Body of pancreas (tissue), 4 donors: ENCODE results near the gene ANP32B. TPM values are rescaled to one million over a fixed set of nuclear protein-coding genes. Genes with fewer than 3 reads are reported as not detected.
"Not testable (repeated sequence)": the region's sequence is repeated elsewhere in the genome, so short reads cannot be mapped to it uniquely, and the experiment has no call there.

Source experiments
- ATAC-seq: fragments of 150-250 bp; one replicate; pipeline ENCODE4 v1.9.1; 2016
- DNase-seq, 4 donors: peaks; one replicate each; pipeline ENCODE4 v3.0.0-alpha.2; 2019
- H3K27ac ChIP-seq, 4 donors: fragments of 200-600 bp; sonication (generic); 1 replicate in 3 of 4; 2 replicates in 1 of 4; pipeline versions ENCODE4 v1.5.1 to v1.6.1; 2016 to 2019; ENCODE audit warnings: mild to moderate bottlenecking in 1 of 4, mixed read lengths in 1 of 4, moderate library complexity in 1 of 4
- H3K27me3 ChIP-seq, 2 donors: fragments of 200-600 bp; sonication (generic); one replicate each; pipeline ENCODE4 v1.6.0; 2016; ENCODE audit warnings: mild to moderate bottlenecking in 1 of 2
- H3K36me3 ChIP-seq, 2 donors: fragments of 200-600 bp; sonication (generic); replicated peaks in 1 of 2; 2 replicates each; pipeline ENCODE4 v1.5.1; 2016; ENCODE audit warnings: low read depth in 2 of 2; ENCODE audit not compliant: insufficient read depth in 1 of 2
- H3K4me1 ChIP-seq: fragments of 200-600 bp; sonication (generic); one replicate; pipeline ENCODE4 v1.6.0; 2016
- H3K4me3 ChIP-seq, 2 donors: fragments of 200-600 bp; sonication (generic); 1 replicate in 1 of 2; 2 replicates in 1 of 2; pipeline ENCODE4 v1.5.1; 2016 to 2019
- H3K9me3 ChIP-seq, 3 donors: fragments of 200-600 bp; sonication (generic); 1 replicate in 2 of 3; 2 replicates in 1 of 3; pipeline ENCODE4 v1.5.1; 2016
- CTCF ChIP-seq, 7 experiments: fragments of 450-650 bp in 4 of 7; fragments of 200-600 bp in 3 of 7; sonication (generic) in 3 of 7; IDR thresholded peaks; one replicate each; pipeline ENCODE4 v1.5.1; 2016 to 2019; ENCODE audit warnings: antibody characterized with exemption in 7 of 7
- POLR2A ChIP-seq, 3 donors: fragments of 450-650 bp; IDR thresholded peaks; one replicate each; pipeline ENCODE4 v1.6.1; 2016; ENCODE audit warnings: antibody characterized with exemption in 3 of 3, mild to moderate bottlenecking in 2 of 3
- WGBS, 2 donors: methylation state at CpG; one replicate each; pipeline ENCODE4 v1.1.5; 2017; 5-methylcytosine and 5-hydroxymethylcytosine counted together
- intact Hi-C: fragments of 100-400 bp; cut with DNase I; formaldehyde crosslinking; loops from one replicate; pipeline ENCODE4 v1.15.1; 2023
- total RNA-seq, 2 donors: library from RNA; depleted of rRNA; stranded (reverse); fragments of >200 nt; gene quantifications; one replicate each; pipeline ENCODE4 v1.1.0, GENCODE V29; 2016

ANP32B gene
- total RNA-seq, 2 donors from 2014 or later = 38.4 to 65.9 TPM

GRCh38 chr9:98011122-98011521 is 28.0 kb downstream of the ANP32B start:
- peaks cover 14 to 24% of the 10 kb centered on the region in 2 donors for H3K36me3 ChIP-seq
- no peaks in the 10 kb centered on the region for H3K4me1 ChIP-seq
- H3K27ac ChIP-seq = no peak overlapping the region
- H3K9me3 ChIP-seq = no peaks in the 10 kb centered on the region
- H3K27me3 ChIP-seq = no peaks in the 10 kb centered on the region
- no peak overlapping the region for H3K4me3 ChIP-seq
- TF ChIP-seq CTCF (IDR thresholded peaks at IDR 0.05) (no peak), POLR2A (IDR thresholded peaks at IDR 0.05) (no peak)
- 89 to 94% methylated on average over 7 of the region's 7 CpGs for WGBS, 2 donors
- no peak for ATAC-seq
- no peak for DNase-seq
- intact Hi-C loops = no loop called here

GRCh38 chr9:98016137-98016680 is 33.1 kb downstream of the ANP32B start:
- ATAC-seq (no peak), DNase-seq (no peak)
- WGBS, 2 donors = 91 to 95% methylated on average over 4 of the region's 4 CpGs
- H3K36me3 ChIP-seq = peaks cover 14 to 28% of the 10 kb centered on the region in 2 donors
- no peaks in the 10 kb centered on the region for H3K27me3 ChIP-seq
- no peak for TF ChIP-seq POLR2A (IDR thresholded peaks at IDR 0.05)
- no peak for TF ChIP-seq CTCF (IDR thresholded peaks at IDR 0.05)
- H3K27ac ChIP-seq = no peak overlapping the region
- no peaks in the 10 kb centered on the region for H3K9me3 ChIP-seq
- intact Hi-C loops = no loop called here
- no peaks in the 10 kb centered on the region for H3K4me1 ChIP-seq
- H3K4me3 ChIP-seq = no peak overlapping the region

GRCh38 chr9:98017306-98017705 is 34.2 kb downstream of the ANP32B start:
- H3K36me3 ChIP-seq = peaks cover 14 to 26% of the 10 kb centered on the region in 2 donors
- WGBS, 2 donors = 68 to 87% methylated on average over 1 of the region's 1 CpG
- no peaks in the 10 kb centered on the region for H3K4me1 ChIP-seq
- H3K9me3 ChIP-seq = no peaks in the 10 kb centered on the region
- intact Hi-C loops = no loop called here
- no peaks in the 10 kb centered on the region for H3K27me3 ChIP-seq
- no peak overlapping the region for H3K4me3 ChIP-seq
- H3K27ac ChIP-seq = no peak overlapping the region
- ATAC-seq (no peak), DNase-seq (no peak)
- no peak for TF ChIP-seq CTCF (IDR thresholded peaks at IDR 0.05)
- no peak for TF ChIP-seq POLR2A (IDR thresholded peaks at IDR 0.05)

- no peaks in the 10 kb centered on the region for H3K9me3 ChIP-seq
- intact Hi-C loops = no loop called here
- H3K36me3 ChIP-seq = peaks cover 11 to 23% of the 10 kb centered on the region in 2 donors
- H3K4me3 ChIP-seq = no peak overlapping the region
- no peaks in the 10 kb centered on the region for H3K27me3 ChIP-seq
- no peak for ATAC-seq
- H3K4me1 ChIP-seq = no peaks in the 10 kb centered on the region
- no peak for DNase-seq
- WGBS, 2 donors = 71 to 88% methylated on average over 5 of the region's 5 CpGs
- no peak overlapping the region for H3K27ac ChIP-seq
- TF ChIP-seq POLR2A (IDR thresholded peaks at IDR 0.05) = no peak
- no peak for TF ChIP-seq CTCF (IDR thresholded peaks at IDR 0.05)
These were observed 35.2 kb downstream of the ANP32B start for GRCh38 chr9:98018347-98018746.

- DNase-seq = no peak
- intact Hi-C loops = no loop called here
- no peak for TF ChIP-seq CTCF (IDR thresholded peaks at IDR 0.05)
- no peak for TF ChIP-seq POLR2A (IDR thresholded peaks at IDR 0.05)
- peaks cover 11 to 23% of the 10 kb centered on the region in 2 donors for H3K36me3 ChIP-seq
- H3K4me3 ChIP-seq = no peak overlapping the region
- no peak overlapping the region for H3K27ac ChIP-seq
- ATAC-seq = no peak
- no peaks in the 10 kb centered on the region for H3K27me3 ChIP-seq
- no peaks in the 10 kb centered on the region for H3K4me1 ChIP-seq
- 82 to 86% methylated on average over 4 of the region's 4 CpGs for WGBS, 2 donors
- no peaks in the 10 kb centered on the region for H3K9me3 ChIP-seq
These were observed 36.0 kb downstream of the ANP32B start for GRCh38 chr9:98019098-98019497.

- H3K36me3 ChIP-seq = peaks cover 6 to 16% of the 10 kb centered on the region in 2 donors
- WGBS, 2 donors = 83 to 98% methylated on average over 4 to 5 of the region's 5 CpGs
- H3K27me3 ChIP-seq, H3K9me3 ChIP-seq, H3K4me3 ChIP-seq, H3K27ac ChIP-seq, DNase-seq, H3K4me1 ChIP-seq, ATAC-seq, intact Hi-C loops: not testable (repeated sequence)
These were observed 36.7 kb downstream of the ANP32B start for GRCh38 chr9:98019869-98020268.
